ENCODE results near the gene OGFOD2. TPM values are rescaled to one million over a fixed set of nuclear protein-coding genes. Genes with fewer than 3 reads are reported as not detected.
A peak's percentile ranks its signal among the peaks of the same experiment; 100 is the strongest.

Gene OGFOD2
- total and polyA plus RNA-seq, 10 donors: 9.5 to 32.3 (median 20.5) TPM

DNA sequence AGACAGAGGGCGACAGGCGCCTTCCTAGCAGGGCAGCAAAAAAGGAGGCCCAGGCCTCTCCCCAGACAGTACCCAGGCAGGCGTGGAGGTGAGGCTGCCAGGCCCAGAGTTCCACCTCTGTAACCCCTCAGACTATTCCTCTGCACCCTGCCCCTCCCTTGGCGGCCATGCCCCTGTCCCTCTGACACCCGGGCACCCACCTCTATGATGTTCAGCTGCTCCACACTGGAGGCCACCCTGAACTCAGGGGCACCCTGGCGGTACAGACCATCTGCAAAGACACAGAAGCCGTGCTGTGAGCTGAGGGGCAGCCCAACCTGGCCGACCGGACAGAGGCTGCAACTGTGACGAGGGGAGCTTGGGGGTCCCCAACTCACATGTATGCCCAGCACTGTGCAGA, 25.5 kb downstream of the OGFOD2 start:
- no peak overlapping the region for H3K27ac ChIP-seq
- no peaks in the 10 kb centered on the region for H3K27me3 ChIP-seq (replicated peaks in 1 of 7)
- 90 to 94% (median 91%) methylated on average over 3 to 10 of the region's 10 CpGs for WGBS, 5 donors
- H3K9me3 ChIP-seq: no peaks in the 10 kb centered on the region
- H3K4me3 ChIP-seq: no peak overlapping the region
- H3K4me1 ChIP-seq: peaks cover 0 to 6% (median 0%) of the 10 kb centered on the region in 6 donors
- DNase-seq: peak; percentile 58
- TF ChIP-seq POLR2A (IDR thresholded peaks at IDR 0.05) (no peak), CTCF (IDR thresholded peaks at IDR 0.05 in 8 of 11, conservative IDR thresholded peaks at IDR 0.05 in 3 of 11) (no peak)
- H3K36me3 ChIP-seq: peaks cover 0 to 54% (median 10%) of the 10 kb centered on the region in 6 donors
- intact Hi-C loops (cut with DNase I; ENCODE audit: low total_unique reads): no loop called here

DNA sequence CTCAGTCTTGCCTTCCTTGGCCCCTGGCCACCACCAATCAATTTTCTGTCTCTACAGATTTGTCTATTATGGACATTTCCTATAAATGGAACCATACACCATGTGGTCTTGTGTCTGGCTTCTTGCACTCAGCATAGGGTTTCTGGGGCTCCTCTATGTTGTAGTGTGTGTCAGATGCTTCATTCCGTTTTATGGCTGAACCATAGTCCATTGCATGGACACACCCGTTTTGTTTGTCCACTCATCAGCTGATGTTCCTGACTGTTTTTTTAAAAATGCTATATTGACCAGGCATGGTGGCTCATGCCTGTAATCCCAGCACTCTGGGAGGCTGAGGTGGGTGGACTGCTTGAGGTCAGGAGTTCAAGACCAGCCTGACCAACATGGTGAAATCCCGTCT, 26.4 kb downstream of the OGFOD2 start:
- H3K27ac ChIP-seq: no peak overlapping the region
- WGBS, 5 donors: 84 to 97% (median 90%) methylated on average over 3 of the region's 3 CpGs
- H3K27me3 ChIP-seq (replicated peaks in 1 of 7): no peaks in the 10 kb centered on the region
- H3K36me3 ChIP-seq: peaks cover 0 to 51% (median 10%) of the 10 kb centered on the region in 6 donors
- no peak overlapping the region for H3K4me3 ChIP-seq
- no peak for DNase-seq
- H3K4me1 ChIP-seq: no peaks in the 10 kb centered on the region
- no peaks in the 10 kb centered on the region for H3K9me3 ChIP-seq
- TF ChIP-seq POLR2AphosphoS5 (IDR thresholded peaks at IDR 0.05) (no peak), CTCF (IDR thresholded peaks at IDR 0.05 in 8 of 11, conservative IDR thresholded peaks at IDR 0.05 in 3 of 11) (no peak), POLR2A (IDR thresholded peaks at IDR 0.05) (no peak)
- intact Hi-C loops (cut with DNase I; ENCODE audit: low total_unique reads): no loop called here

DNA sequence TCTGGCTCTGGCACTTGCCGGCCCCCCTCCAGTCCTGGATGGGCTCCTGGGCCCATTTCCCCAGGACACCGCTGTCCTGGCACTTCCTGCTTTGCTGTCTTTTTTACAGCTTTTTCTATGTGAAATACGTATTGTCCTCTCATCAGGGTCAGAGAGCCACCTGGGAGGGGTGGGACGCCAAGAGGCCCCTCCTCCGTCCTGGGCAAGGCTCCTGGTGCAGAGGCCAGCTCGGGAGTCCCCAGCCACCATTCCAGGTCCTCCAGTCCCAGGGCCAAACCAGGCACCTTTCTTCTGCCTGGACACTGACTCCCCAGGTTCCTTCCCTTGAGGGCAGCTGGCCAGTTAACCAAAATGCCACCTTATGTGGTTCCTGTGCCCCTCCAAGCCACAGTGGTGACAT, 28.2 kb downstream of the OGFOD2 start:
- TF ChIP-seq POLR2AphosphoS5 (IDR thresholded peaks at IDR 0.05): no peak
- no peak for TF ChIP-seq CTCF (IDR thresholded peaks at IDR 0.05 in 8 of 11, conservative IDR thresholded peaks at IDR 0.05 in 3 of 11)
- no peak for TF ChIP-seq POLR2A (IDR thresholded peaks at IDR 0.05)

DNA sequence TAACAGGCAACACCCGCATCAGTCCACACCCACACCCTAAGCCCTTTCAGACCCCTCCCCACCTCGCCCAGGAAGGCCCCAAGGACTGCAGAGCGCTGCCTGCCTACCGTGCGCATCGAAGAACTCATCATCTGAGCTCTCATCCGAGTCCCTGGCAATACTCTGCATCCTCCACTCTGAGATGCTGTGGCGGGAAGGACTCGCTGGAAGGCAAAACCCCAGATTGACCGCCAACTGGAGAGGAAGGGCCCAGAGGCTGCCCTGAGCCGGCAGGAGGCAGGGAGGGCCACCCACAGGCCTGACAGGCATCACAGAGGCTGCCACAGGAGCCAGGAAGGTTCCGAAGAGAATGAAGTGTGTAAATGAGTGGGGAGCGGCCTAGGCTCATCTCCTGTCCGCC, 29.2 kb downstream of the OGFOD2 start:
- intact Hi-C loops (cut with DNase I; ENCODE audit: low total_unique reads): no loop called here

More for the DNA sequence above, 28.2 kb downstream of the OGFOD2 start:
- no peaks in the 10 kb centered on the region for H3K27me3 ChIP-seq (replicated peaks in 1 of 7)
- no peaks in the 10 kb centered on the region for H3K9me3 ChIP-seq
- no peaks in the 10 kb centered on the region for H3K4me1 ChIP-seq
- no peak overlapping the region for H3K4me3 ChIP-seq
- peaks cover 0 to 54% (median 9%) of the 10 kb centered on the region in 6 donors for H3K36me3 ChIP-seq
- 84 to 90% (median 88%) methylated on average over 6 of the region's 6 CpGs for WGBS, 5 donors
- intact Hi-C loops (cut with DNase I; ENCODE audit: low total_unique reads): no loop called here
- no peak overlapping the region for H3K27ac ChIP-seq
- no peak for DNase-seq

More for the DNA sequence above, 29.2 kb downstream of the OGFOD2 start:
- no peaks in the 10 kb centered on the region for H3K4me1 ChIP-seq
- no peak for DNase-seq
- TF ChIP-seq CTCF (IDR thresholded peaks at IDR 0.05 in 8 of 11, conservative IDR thresholded peaks at IDR 0.05 in 3 of 11): no peak
- no peak for TF ChIP-seq POLR2A (IDR thresholded peaks at IDR 0.05)
- no peak for TF ChIP-seq POLR2AphosphoS5 (IDR thresholded peaks at IDR 0.05)
- no peaks in the 10 kb centered on the region for H3K9me3 ChIP-seq
- H3K4me3 ChIP-seq: no peak overlapping the region
- peaks cover 0 to 62% (median 11%) of the 10 kb centered on the region in 6 donors for H3K36me3 ChIP-seq
- 88 to 93% (median 91%) methylated on average over 14 of the region's 14 CpGs for WGBS, 5 donors
- no peaks in the 10 kb centered on the region for H3K27me3 ChIP-seq (replicated peaks in 1 of 7)
- H3K27ac ChIP-seq: no peak overlapping the region

All from spleen (tissue), 11 donors.